ENCODE measurements around the gene TSHR.
"Not testable (repeated sequence)": the region's sequence is repeated elsewhere in the genome, so short reads cannot be mapped to it uniquely, and the experiment has no call there.

The TSHR gene

GRCh38 chr14:81068176-81068782 is 112.9 kb downstream of the TSHR start:
- DNase-seq (ENCODE audit: low spot score), result no peak

GRCh38 chr14:81070511-81070910 is 115.1 kb downstream of the TSHR start:
- no peak for DNase-seq (ENCODE audit: low spot score)

- no peak for DNase-seq (ENCODE audit: low spot score)
These were observed 130.2 kb downstream of the TSHR start for GRCh38 chr14:81085596-81085995.

GRCh38 chr14:81087230-81087629 is 131.8 kb downstream of the TSHR start:
- no peak for DNase-seq (ENCODE audit: low spot score)

GRCh38 chr14:81091139-81091538 is 135.7 kb downstream of the TSHR start:
- no peak for DNase-seq (ENCODE audit: low spot score)

GRCh38 chr14:81091660-81092059 is 136.2 kb downstream of the TSHR start:
- DNase-seq (ENCODE audit: low spot score), result no peak

GRCh38 chr14:81093651-81094050 is 138.2 kb downstream of the TSHR start:
- no peak for DNase-seq (ENCODE audit: low spot score)

- DNase-seq (ENCODE audit: low spot score), result no peak
These were observed 140.1 kb downstream of the TSHR start for GRCh38 chr14:81095539-81095938.

- no peak for DNase-seq (ENCODE audit: low spot score)
These were observed 141.2 kb downstream of the TSHR start for GRCh38 chr14:81096656-81097055.

GRCh38 chr14:81102217-81102616 is 146.8 kb downstream of the TSHR start:
- no peak for DNase-seq (ENCODE audit: low spot score)

- no peak for DNase-seq (ENCODE audit: low spot score)
These were observed 148.0 kb downstream of the TSHR start for GRCh38 chr14:81103443-81103842.

- no peak for DNase-seq (ENCODE audit: low spot score)
These were observed 150.0 kb downstream of the TSHR start for GRCh38 chr14:81105378-81105777.

GRCh38 chr14:81105961-81106360 is 150.5 kb downstream of the TSHR start:
- DNase-seq (ENCODE audit: low spot score), result no peak

- no peak for DNase-seq (ENCODE audit: low spot score)
These were observed 154.8 kb downstream of the TSHR start for GRCh38 chr14:81110186-81110585.

GRCh38 chr14:81113176-81113575 is 157.8 kb downstream of the TSHR start:
- DNase-seq (ENCODE audit: low spot score), result no peak

- DNase-seq (ENCODE audit: low spot score), result not testable (repeated sequence)
These were observed 158.8 kb downstream of the TSHR start for GRCh38 chr14:81113945-81114820.

GRCh38 chr14:81120501-81120900 is 165.1 kb downstream of the TSHR start:
- no peak for DNase-seq (ENCODE audit: low spot score)

GRCh38 chr14:81122326-81122725 is 166.9 kb downstream of the TSHR start:
- DNase-seq (ENCODE audit: low spot score), result no peak

GRCh38 chr14:81123811-81124210 is 168.4 kb downstream of the TSHR start:
- DNase-seq (ENCODE audit: low spot score), result no peak

- DNase-seq (ENCODE audit: low spot score), result no peak
These were observed 170.1 kb downstream of the TSHR start for GRCh38 chr14:81125536-81125935.

- DNase-seq (ENCODE audit: low spot score), result no peak
These were observed 172.4 kb downstream of the TSHR start for GRCh38 chr14:81127785-81128184.

- no peak for DNase-seq (ENCODE audit: low spot score)
These were observed 173.8 kb downstream of the TSHR start for GRCh38 chr14:81129242-81129641.

- no peak for DNase-seq (ENCODE audit: low spot score)
These were observed 177.0 kb downstream of the TSHR start for GRCh38 chr14:81132468-81132867.

GRCh38 chr14:81133400-81133799 is 178.0 kb downstream of the TSHR start:
- DNase-seq (ENCODE audit: low spot score), result no peak

Data from iPS-NIHi11 (cell line).